HepG2 (cell line): ENCODE results near the gene RBBP6. TPM values are rescaled to one million over a fixed set of nuclear protein-coding genes. Genes with fewer than 3 reads are reported as not detected.

Experiments used
- ARNTL ChIP-seq: sonication (generic); formaldehyde crosslinking; IDR thresholded peaks from 2 replicates; pipeline ENCODE4 v1.4.0; 2020; ENCODE audit warnings: mild to moderate bottlenecking, missing genetic modification reagents
- ATAD3A ChIP-seq: sonication (generic); formaldehyde crosslinking; IDR thresholded peaks from 2 replicates; pipeline ENCODE4 v1.4.0; 2020; ENCODE audit warnings: missing genetic modification reagents
- CAMTA2 ChIP-seq: sonication (generic); formaldehyde crosslinking; IDR thresholded peaks from 2 replicates; pipeline ENCODE4 v1.4.0; 2020; ENCODE audit warnings: mild to moderate bottlenecking, missing genetic modification reagents, borderline replicate concordance
- CHD2 ChIP-seq: IDR thresholded peaks from 2 replicates; pipeline ENCODE4 v1.6.1; 2011; ENCODE audit warnings: low read depth, low read length, improper control_type of control experiment
- MEF2D ChIP-seq: sonication (generic); formaldehyde crosslinking; IDR thresholded peaks from 2 replicates; pipeline ENCODE4 v1.5.1; 2020; ENCODE audit warnings: mild to moderate bottlenecking, missing genetic modification reagents
- NFYB ChIP-seq: sonication (generic); formaldehyde crosslinking; IDR thresholded peaks from 2 replicates; pipeline ENCODE4 v1.4.0; 2020; ENCODE audit warnings: missing genetic modification reagents
- NRL ChIP-seq: sonication (generic); formaldehyde crosslinking; IDR thresholded peaks from 2 replicates; pipeline ENCODE4 v1.5.0; 2020; ENCODE audit warnings: missing genetic modification reagents, mild to moderate bottlenecking, moderate library complexity, borderline replicate concordance
- ZBTB10 ChIP-seq: sonication (generic); formaldehyde crosslinking; IDR thresholded peaks from 2 replicates; pipeline ENCODE4 v1.4.0; 2020; ENCODE audit warnings: missing genetic modification reagents, borderline replicate concordance
- ZFP37 ChIP-seq: sonication (generic); formaldehyde crosslinking; IDR thresholded peaks from 2 replicates; pipeline ENCODE4 v1.4.0; 2020; ENCODE audit warnings: missing genetic modification reagents, borderline replicate concordance
- ZMYM3 ChIP-seq: sonication (generic); formaldehyde crosslinking; IDR thresholded peaks from 2 replicates; pipeline ENCODE4 v1.5.1; 2020; ENCODE audit warnings: mild to moderate bottlenecking, missing genetic modification reagents
- ZNF24 ChIP-seq: fragments of 450-650 bp; IDR thresholded peaks from 2 replicates; pipeline ENCODE4 v1.6.1; 2017; ENCODE audit warnings: antibody characterized with exemption, mild to moderate bottlenecking
- ZNF253 ChIP-seq: sonication (generic); formaldehyde crosslinking; IDR thresholded peaks from 2 replicates; pipeline ENCODE4 v1.8.0; 2022; ENCODE audit warnings: mild to moderate bottlenecking, missing genetic modification reagents, borderline replicate concordance
- ZNF317 ChIP-seq: sonication (generic); formaldehyde crosslinking; IDR thresholded peaks from 2 replicates; pipeline ENCODE4 v1.5.0; 2020; ENCODE audit warnings: mild to moderate bottlenecking, missing genetic modification reagents
- ZNF556 ChIP-seq: sonication (generic); formaldehyde crosslinking; IDR thresholded peaks from 2 replicates; pipeline ENCODE4 v1.4.0; 2020; ENCODE audit warnings: mild to moderate bottlenecking, missing genetic modification reagents, borderline replicate concordance
- ZNF891 ChIP-seq: sonication (generic); formaldehyde crosslinking; IDR thresholded peaks from 2 replicates; pipeline ENCODE4 v1.5.0; 2020; ENCODE audit warnings: mild to moderate bottlenecking, missing genetic modification reagents
- ZSCAN9 ChIP-seq: IDR thresholded peaks from 2 replicates; pipeline ENCODE4 v1.6.1; 2016; ENCODE audit warnings: borderline replicate concordance
- ZZZ3 ChIP-seq: sonication (generic); formaldehyde crosslinking; IDR thresholded peaks from 2 replicates; pipeline ENCODE4 v1.4.0; 2020; ENCODE audit warnings: missing genetic modification reagents, mild to moderate bottlenecking, borderline replicate concordance
- polyA plus RNA-seq, 8 experiments: library from polyadenylated mRNA; depleted of rRNA in 3 of 8; stranded (reverse) in 7 of 8; unstranded in 1 of 8; fragments of >200 nt; fragmentation: Illumina TruSeq in 4 of 8; extraction: Trizol in 4 of 8; gene quantifications; 2 replicates each; pipeline versions ENCODE4 v1.2.1 to v1.2.3, GENCODE V29; 2011 to 2016; ENCODE audit warnings: low read depth in 4 of 8, missing spikeins in 1 of 8, mixed read lengths in 1 of 8; ENCODE audit not compliant: insufficient read depth in 1 of 8
- total RNA-seq, 5 experiments: library from RNA; depleted of rRNA; stranded (reverse); fragments of >200 nt; fragmentation: Illumina TruSeq; extraction: Trizol; gene quantifications; 2 replicates each; pipeline ENCODE4 v1.2.3, GENCODE V29; 2016; ENCODE audit warnings: low read depth in 1 of 5
- TF ChIP-seq, protein P1 (sequence below): sonication (generic); formaldehyde crosslinking; IDR thresholded peaks from 2 replicates; pipeline ENCODE4 v1.5.0; 2020; ENCODE audit warnings: missing genetic modification reagents
- TF ChIP-seq, protein P2 (sequence below): sonication (generic); formaldehyde crosslinking; IDR thresholded peaks from 2 replicates; pipeline ENCODE4 v1.5.1; 2020; ENCODE audit warnings: missing genetic modification reagents, mild to moderate bottlenecking, borderline replicate concordance
- TF ChIP-seq, protein P3 (sequence below): sonication (generic); formaldehyde crosslinking; IDR thresholded peaks from 2 replicates; pipeline ENCODE4 v1.4.0; 2020; ENCODE audit warnings: missing genetic modification reagents
- TF ChIP-seq, protein P4 (sequence below): sonication (generic); formaldehyde crosslinking; IDR thresholded peaks from 2 replicates; pipeline ENCODE4 v1.5.0; 2020; ENCODE audit warnings: missing genetic modification reagents, mild to moderate bottlenecking, borderline replicate concordance
- TF ChIP-seq, protein P5 (sequence below): sonication (generic); formaldehyde crosslinking; IDR thresholded peaks from 2 replicates; pipeline ENCODE4 v1.4.0; 2020; ENCODE audit warnings: missing genetic modification reagents

Gene RBBP6
- total and polyA plus RNA-seq, 2 of the 13 experiments (the other 11 are each of a cell fraction or from before 2014, with no cell fraction given) = 37.1 to 70.9 TPM

- peak; percentile 77 for TF ChIP-seq ZBTB10
- no peak for TF ChIP-seq ZNF891 (CRISPR knock-in tag)
- TF ChIP-seq, protein P1, sequence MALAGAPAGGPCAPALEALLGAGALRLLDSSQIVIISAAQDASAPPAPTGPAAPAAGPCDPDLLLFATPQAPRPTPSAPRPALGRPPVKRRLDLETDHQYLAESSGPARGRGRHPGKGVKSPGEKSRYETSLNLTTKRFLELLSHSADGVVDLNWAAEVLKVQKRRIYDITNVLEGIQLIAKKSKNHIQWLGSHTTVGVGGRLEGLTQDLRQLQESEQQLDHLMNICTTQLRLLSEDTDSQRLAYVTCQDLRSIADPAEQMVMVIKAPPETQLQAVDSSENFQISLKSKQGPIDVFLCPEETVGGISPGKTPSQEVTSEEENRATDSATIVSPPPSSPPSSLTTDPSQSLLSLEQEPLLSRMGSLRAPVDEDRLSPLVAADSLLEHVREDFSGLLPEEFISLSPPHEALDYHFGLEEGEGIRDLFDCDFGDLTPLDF = peak; percentile 92
- TF ChIP-seq ARNTL (CRISPR knock-in tag) = peak; percentile 98
- peak; percentile 49; the same call in 1 of the 2 replicates for TF ChIP-seq ZNF317
- TF ChIP-seq ATAD3A (CRISPR knock-in tag) = 0 out of 2 replicates have a peak, but pooled peaks have one; percentile 58
- TF ChIP-seq CAMTA2 (CRISPR knock-in tag) = no peak; the same call in 1 of the 2 replicates
- no peak for TF ChIP-seq ZNF253 (CRISPR knock-in tag)
- peak; percentile 79 for TF ChIP-seq NFYB (CRISPR knock-in tag)
- 0 out of 2 replicates have a peak, but pooled peaks have one; percentile 15 for TF ChIP-seq ZFP37
- TF ChIP-seq ZZZ3 (CRISPR knock-in tag) = peak; percentile 90
- TF ChIP-seq MEF2D = no peak; the same call in 1 of the 2 replicates
- TF ChIP-seq ZSCAN9 (CRISPR knock-in tag) = peak; percentile 97
- TF ChIP-seq, protein P2, sequence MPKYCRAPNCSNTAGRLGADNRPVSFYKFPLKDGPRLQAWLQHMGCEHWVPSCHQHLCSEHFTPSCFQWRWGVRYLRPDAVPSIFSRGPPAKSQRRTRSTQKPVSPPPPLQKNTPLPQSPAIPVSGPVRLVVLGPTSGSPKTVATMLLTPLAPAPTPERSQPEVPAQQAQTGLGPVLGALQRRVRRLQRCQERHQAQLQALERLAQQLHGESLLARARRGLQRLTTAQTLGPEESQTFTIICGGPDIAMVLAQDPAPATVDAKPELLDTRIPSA (CRISPR knock-in tag) = no peak
- TF ChIP-seq, protein P3, sequence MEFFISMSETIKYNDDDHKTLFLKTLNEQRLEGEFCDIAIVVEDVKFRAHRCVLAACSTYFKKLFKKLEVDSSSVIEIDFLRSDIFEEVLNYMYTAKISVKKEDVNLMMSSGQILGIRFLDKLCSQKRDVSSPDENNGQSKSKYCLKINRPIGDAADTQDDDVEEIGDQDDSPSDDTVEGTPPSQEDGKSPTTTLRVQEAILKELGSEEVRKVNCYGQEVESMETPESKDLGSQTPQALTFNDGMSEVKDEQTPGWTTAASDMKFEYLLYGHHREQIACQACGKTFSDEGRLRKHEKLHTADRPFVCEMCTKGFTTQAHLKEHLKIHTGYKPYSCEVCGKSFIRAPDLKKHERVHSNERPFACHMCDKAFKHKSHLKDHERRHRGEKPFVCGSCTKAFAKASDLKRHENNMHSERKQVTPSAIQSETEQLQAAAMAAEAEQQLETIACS (CRISPR knock-in tag) = peak; percentile 71
- TF ChIP-seq, protein P4, sequence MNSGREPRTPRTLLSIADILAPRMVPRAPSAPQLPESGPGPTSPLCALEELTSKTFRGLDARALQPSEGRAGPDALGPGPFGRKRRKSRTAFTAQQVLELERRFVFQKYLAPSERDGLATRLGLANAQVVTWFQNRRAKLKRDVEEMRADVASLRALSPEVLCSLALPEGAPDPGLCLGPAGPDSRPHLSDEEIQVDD (CRISPR knock-in tag) = peak; percentile 49; the same call in 1 of the 2 replicates
- TF ChIP-seq, protein P5, sequence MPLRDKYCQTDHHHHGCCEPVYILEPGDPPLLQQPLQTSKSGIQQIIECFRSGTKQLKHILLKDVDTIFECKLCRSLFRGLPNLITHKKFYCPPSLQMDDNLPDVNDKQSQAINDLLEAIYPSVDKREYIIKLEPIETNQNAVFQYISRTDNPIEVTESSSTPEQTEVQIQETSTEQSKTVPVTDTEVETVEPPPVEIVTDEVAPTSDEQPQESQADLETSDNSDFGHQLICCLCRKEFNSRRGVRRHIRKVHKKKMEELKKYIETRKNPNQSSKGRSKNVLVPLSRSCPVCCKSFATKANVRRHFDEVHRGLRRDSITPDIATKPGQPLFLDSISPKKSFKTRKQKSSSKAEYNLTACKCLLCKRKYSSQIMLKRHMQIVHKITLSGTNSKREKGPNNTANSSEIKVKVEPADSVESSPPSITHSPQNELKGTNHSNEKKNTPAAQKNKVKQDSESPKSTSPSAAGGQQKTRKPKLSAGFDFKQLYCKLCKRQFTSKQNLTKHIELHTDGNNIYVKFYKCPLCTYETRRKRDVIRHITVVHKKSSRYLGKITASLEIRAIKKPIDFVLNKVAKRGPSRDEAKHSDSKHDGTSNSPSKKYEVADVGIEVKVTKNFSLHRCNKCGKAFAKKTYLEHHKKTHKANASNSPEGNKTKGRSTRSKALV (CRISPR knock-in tag) = peak; percentile 49; the same call in 1 of the 2 replicates
- no peak; the same call in 1 of the 2 replicates for TF ChIP-seq NRL (CRISPR knock-in tag)
- peak; percentile 56; the same call in 1 of the 2 replicates for TF ChIP-seq ZMYM3 (CRISPR knock-in tag)
- TF ChIP-seq CHD2 = no peak; the same call in none of the 2 replicates
- TF ChIP-seq ZNF24 = no peak
- TF ChIP-seq ZNF556 = no peak; the same call in 1 of the 2 replicates
Observed at GRCh38 chr16:24539295-24539849, at the start of gene RBBP6 (continued).
